NT2/D1 (cell line): Measurements from ENCODE around the gene IFNGR2.

ENCODE experiments used
- SUZ12 ChIP-seq: IDR thresholded peaks from 2 replicates; pipeline ENCODE4 v1.6.1; 2011; ENCODE audit not compliant: insufficient read length, insufficient read depth; ENCODE audit errors: extremely low read depth
- YY1 ChIP-seq: IDR thresholded peaks from 2 replicates; pipeline ENCODE4 v1.6.1; 2011; ENCODE audit not compliant: insufficient read length, insufficient read depth
- ZNF274 ChIP-seq: IDR thresholded peaks from 2 replicates; pipeline ENCODE4 v1.6.1; 2011; ENCODE audit warnings: mild to moderate bottlenecking, low read depth, low read length

DNA sequence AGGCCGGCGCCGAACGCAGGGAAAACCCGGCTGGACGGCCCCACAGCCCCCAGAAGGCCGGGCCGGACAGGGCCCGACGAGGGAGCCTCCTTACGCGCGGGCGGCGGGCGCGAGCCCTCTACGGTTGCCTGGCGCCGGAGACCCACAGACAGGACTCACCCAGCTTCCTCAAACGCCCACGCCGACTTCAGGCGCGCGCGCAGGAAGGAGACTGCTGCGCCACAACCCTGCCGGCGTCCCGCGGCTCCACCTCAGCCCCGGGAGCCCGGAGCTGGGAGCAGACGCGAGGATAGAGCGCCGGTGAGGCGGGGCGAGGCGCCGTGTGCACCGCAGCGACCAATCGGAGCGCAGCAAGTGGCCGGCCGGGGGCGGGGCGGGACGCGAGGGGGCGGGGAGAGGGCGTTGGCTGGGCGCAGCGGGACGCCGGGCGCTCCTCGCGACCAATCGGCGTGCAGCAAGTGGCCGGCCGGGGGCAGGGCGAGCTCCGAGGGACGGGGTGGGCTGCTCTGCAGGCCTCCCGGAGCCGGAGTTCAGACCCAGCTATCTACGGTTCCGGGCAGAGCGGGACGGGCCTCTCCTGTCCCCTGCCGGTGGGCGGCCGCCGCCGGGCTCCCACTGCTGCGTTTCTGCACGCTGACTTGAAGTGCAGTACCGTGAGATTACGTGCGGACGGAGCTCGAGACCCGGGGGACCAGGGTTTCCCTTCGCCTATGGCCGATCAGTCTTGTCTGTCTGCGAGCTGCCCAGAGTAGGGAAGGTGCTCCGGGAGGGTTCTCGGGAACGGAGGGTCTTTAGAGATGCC, 76.7 kb downstream of the IFNGR2 start, which contains the start of gene TMEM50B:
- TF ChIP-seq ZNF274 = no peak
- TF ChIP-seq YY1 = no peak
- TF ChIP-seq SUZ12 = no peak
